Transverse colon (tissue), 4 donors: Measurements from ENCODE around the gene ALDH18A1. TPM values are rescaled to one million over a fixed set of nuclear protein-coding genes. Genes with fewer than 3 reads are reported as not detected.

Experiments
- DNase-seq: peaks from one replicate; pipeline ENCODE4 v3.0.0-alpha.2; 2019
- H3K27ac ChIP-seq, 4 donors: fragments of 200-600 bp; sonication (generic); 2 replicates each; pipeline ENCODE4 v1.5.1; 2016 to 2018; ENCODE audit warnings: inconsistent platforms in 4 of 4
- H3K27me3 ChIP-seq: fragments of 200-600 bp; sonication (generic); 2 replicates; pipeline ENCODE4 v1.5.1; 2017; ENCODE audit warnings: inconsistent platforms
- H3K36me3 ChIP-seq, 4 donors: fragments of 200-600 bp; sonication (generic); 2 replicates each; pipeline ENCODE4 v1.5.1; 2017 to 2019; ENCODE audit warnings: inconsistent platforms in 4 of 4
- H3K4me1 ChIP-seq, 4 donors: fragments of 200-600 bp; sonication (generic); 2 replicates each; pipeline ENCODE4 v1.5.1; 2017 to 2020; ENCODE audit warnings: inconsistent platforms in 4 of 4
- H3K4me3 ChIP-seq, 4 donors: fragments of 200-600 bp; sonication (generic); 1 replicate in 1 of 4; 2 replicates in 3 of 4; pipeline versions ENCODE4 v1.5.1 to v1.6.1; 2017 to 2019; ENCODE audit warnings: inconsistent platforms in 4 of 4
- H3K9me3 ChIP-seq, 2 donors: fragments of 200-600 bp; sonication (generic); 2 replicates each; pipeline ENCODE4 v1.5.1; 2017 to 2019; ENCODE audit warnings: inconsistent platforms in 2 of 2
- EP300 ChIP-seq: sonication (generic); formaldehyde crosslinking; IDR thresholded peaks from one replicate; pipeline ENCODE4 v1.6.1; 2017; ENCODE audit warnings: antibody characterized with exemption, low read depth
- POLR2A ChIP-seq: fragments of 450-650 bp; IDR thresholded peaks from one replicate; pipeline ENCODE4 v1.6.1; 2016; ENCODE audit warnings: antibody characterized with exemption, mild to moderate bottlenecking, moderate library complexity
- POLR2AphosphoS5 ChIP-seq, 3 donors: sonication (generic); formaldehyde crosslinking; IDR thresholded peaks; one replicate each; pipeline ENCODE4 v1.6.1; 2016; ENCODE audit warnings: antibody characterized with exemption in 3 of 3
- WGBS, 2 donors: methylation state at CpG; one replicate each; pipeline ENCODE4 v1.1.5; 2018; ENCODE audit warnings: low coverage in 1 of 2; 5-methylcytosine and 5-hydroxymethylcytosine counted together
- in situ Hi-C, 4 donors: fragments of 200-750 bp; cut with MboI; loops; one replicate each; pipeline versions ENCODE4 v1.15.0 to v1.15.1; 2017; ENCODE audit warnings: low sequenced_read_pairs in 3 of 4, low pct_ligation_motif_present in 1 of 4, low pct_unique_long_range_greater_than_20kb in 1 of 4
- intact Hi-C: fragments of 100-400 bp; cut with DNase I; formaldehyde crosslinking; loops from one replicate; pipeline ENCODE4 v1.15.1; 2023; ENCODE audit warnings: low total_unique reads
- total RNA-seq, 4 donors: library from RNA; depleted of rRNA; stranded (reverse); fragments of >200 nt; gene quantifications; one replicate each; pipeline ENCODE4 v1.1.0, GENCODE V29; 2016
- TF ChIP-seq, protein P1 (sequence below), 5 experiments: fragments of 200-600 bp in 3 of 5; fragments of 450-650 bp in 2 of 5; sonication (generic) in 3 of 5; IDR thresholded peaks; 1 replicate in 2 of 5; 2 replicates in 3 of 5; pipeline ENCODE4 v1.5.1; 2016 to 2017; ENCODE audit warnings: antibody characterized with exemption in 5 of 5, inconsistent platforms in 3 of 5, mild to moderate bottlenecking in 2 of 5, moderate library complexity in 1 of 5

The ALDH18A1 gene
- total RNA-seq, 4 donors from 2014 or later, result 98.7 to 130 (median 116) TPM

DNA sequence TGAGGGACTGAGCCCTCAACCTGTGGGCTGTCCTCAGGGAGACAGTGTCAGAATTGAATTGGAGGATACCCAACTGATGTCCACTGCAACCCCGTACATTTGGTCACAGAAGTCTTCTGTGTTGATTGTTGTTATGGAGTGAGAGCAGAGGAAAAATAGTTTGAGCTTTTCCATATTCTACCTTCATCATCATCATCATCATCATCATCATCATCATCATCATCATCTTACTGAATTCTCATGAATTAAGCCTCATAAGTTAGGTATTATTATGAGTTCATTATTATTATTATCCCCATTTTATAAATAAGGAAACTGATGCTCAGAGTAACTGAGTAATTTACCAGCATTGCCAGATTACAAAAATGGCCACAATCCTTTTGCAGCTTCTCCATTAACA lies 8.4 kb downstream of the ALDH18A1 start:
- H3K4me3 ChIP-seq, result no peak overlapping the region
- H3K36me3 ChIP-seq, result peaks cover 0 to 33% (median 9%) of the 10 kb centered on the region in 4 donors
- TF ChIP-seq POLR2AphosphoS5 (IDR thresholded peaks at IDR 0.05) (no peak), EP300 (no peak), POLR2A (no peak)
- TF ChIP-seq, protein P1, sequence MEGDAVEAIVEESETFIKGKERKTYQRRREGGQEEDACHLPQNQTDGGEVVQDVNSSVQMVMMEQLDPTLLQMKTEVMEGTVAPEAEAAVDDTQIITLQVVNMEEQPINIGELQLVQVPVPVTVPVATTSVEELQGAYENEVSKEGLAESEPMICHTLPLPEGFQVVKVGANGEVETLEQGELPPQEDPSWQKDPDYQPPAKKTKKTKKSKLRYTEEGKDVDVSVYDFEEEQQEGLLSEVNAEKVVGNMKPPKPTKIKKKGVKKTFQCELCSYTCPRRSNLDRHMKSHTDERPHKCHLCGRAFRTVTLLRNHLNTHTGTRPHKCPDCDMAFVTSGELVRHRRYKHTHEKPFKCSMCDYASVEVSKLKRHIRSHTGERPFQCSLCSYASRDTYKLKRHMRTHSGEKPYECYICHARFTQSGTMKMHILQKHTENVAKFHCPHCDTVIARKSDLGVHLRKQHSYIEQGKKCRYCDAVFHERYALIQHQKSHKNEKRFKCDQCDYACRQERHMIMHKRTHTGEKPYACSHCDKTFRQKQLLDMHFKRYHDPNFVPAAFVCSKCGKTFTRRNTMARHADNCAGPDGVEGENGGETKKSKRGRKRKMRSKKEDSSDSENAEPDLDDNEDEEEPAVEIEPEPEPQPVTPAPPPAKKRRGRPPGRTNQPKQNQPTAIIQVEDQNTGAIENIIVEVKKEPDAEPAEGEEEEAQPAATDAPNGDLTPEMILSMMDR (IDR thresholded peaks at IDR 0.05), result no peak
- DNase-seq, result no peak
- H3K27me3 ChIP-seq, result no peaks in the 10 kb centered on the region
- no peak overlapping the region for H3K27ac ChIP-seq
- no peaks in the 10 kb centered on the region for H3K9me3 ChIP-seq
- H3K4me1 ChIP-seq, result peaks cover 0 to 20% (median 7%) of the 10 kb centered on the region in 4 donors
- intact Hi-C loops, result no loop called here
- 100% methylated on average over 1 of the region's 1 CpG for WGBS, 2 donors
- in situ Hi-C loops, result loop anchor here in 1 of 4 donors (25.0 kb wide), 1 partner anchor 411 kb away; no protein-coding TSS in a partner anchor

DNA sequence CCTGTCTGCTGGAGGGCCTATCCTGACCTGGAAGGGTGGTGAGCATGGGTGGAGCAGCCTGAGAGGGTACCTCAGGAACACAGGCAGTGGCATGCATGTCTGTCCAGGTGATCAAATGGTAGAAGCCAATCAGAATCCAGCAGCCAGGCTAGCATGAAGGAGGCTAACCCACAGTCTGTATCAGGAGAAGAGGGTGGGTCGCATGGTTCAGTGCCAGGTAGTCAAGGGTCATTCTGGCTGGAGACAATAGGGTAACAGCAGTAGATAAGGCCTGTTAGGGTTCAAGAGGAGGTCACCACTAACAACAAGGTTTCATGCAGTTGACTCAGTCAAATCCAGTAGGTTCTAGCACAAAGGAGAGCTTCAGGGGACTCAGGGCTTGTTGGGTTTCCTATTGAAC lies 10.4 kb downstream of the ALDH18A1 start:
- in situ Hi-C loops (loop anchor here in 1 of 4 donors (25.0 kb wide), 1 partner anchor 409 kb away; no protein-coding TSS in a partner anchor), intact Hi-C loops (no loop called here)
- no peaks in the 10 kb centered on the region for H3K9me3 ChIP-seq
- H3K4me1 ChIP-seq, result peaks cover 0 to 20% (median 7%) of the 10 kb centered on the region in 4 donors
- no peak overlapping the region for H3K4me3 ChIP-seq
- H3K36me3 ChIP-seq, result peaks cover 0 to 31% (median 7%) of the 10 kb centered on the region in 4 donors
- WGBS, 2 donors, result 14 to 53% methylated on average over 1 of the region's 1 CpG
- TF ChIP-seq POLR2AphosphoS5 (IDR thresholded peaks at IDR 0.05) (no peak), POLR2A (no peak), EP300 (no peak)
- TF ChIP-seq, protein P1 (IDR thresholded peaks at IDR 0.05), result no peak
- DNase-seq, result peak; percentile 57
- H3K27me3 ChIP-seq, result no peaks in the 10 kb centered on the region
- H3K27ac ChIP-seq, result peak overlapping the region; percentile 17 to 42 (median 30)

DNA sequence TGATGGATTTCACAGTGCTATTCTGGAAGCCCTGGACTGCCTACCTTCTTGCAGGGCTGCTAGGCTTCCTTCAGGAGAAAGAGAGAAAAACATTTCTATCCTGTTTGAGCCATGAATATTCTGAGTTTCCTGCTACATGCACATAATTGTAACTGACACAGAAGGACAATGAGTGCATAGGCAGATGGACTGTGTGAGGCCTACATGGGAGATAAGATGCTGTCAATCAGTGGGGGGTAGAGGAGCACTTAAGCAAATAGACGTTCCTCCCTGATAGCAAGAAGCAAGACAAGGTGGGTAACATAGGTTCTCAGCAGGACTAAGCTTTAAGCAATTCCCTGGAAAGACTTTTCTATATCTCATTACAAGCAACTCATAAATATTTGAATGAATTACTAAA lies 11.6 kb downstream of the ALDH18A1 start:
- Histone ChIP-seq H3K27ac (no peak overlapping the region), H3K36me3 (peaks cover 0 to 34% (median 10%) of the 10 kb centered on the region in 4 donors), H3K4me1 (peaks cover 0 to 20% (median 7%) of the 10 kb centered on the region in 4 donors), H3K4me3 (no peak overlapping the region), H3K27me3 (no peaks in the 10 kb centered on the region), H3K9me3 (no peaks in the 10 kb centered on the region)
- DNase-seq, result no peak
- in situ Hi-C loops, result loop anchor here in 1 of 4 donors (25.0 kb wide), 1 partner anchor 408 kb away; no protein-coding TSS in a partner anchor
- no peak for TF ChIP-seq EP300
- TF ChIP-seq, protein P1 (IDR thresholded peaks at IDR 0.05), result no peak
- no peak for TF ChIP-seq POLR2A
- TF ChIP-seq POLR2AphosphoS5 (IDR thresholded peaks at IDR 0.05), result no peak
- WGBS, 2 donors, result 43 to 53% methylated on average over 1 of the region's 1 CpG
- intact Hi-C loops, result no loop called here

DNA sequence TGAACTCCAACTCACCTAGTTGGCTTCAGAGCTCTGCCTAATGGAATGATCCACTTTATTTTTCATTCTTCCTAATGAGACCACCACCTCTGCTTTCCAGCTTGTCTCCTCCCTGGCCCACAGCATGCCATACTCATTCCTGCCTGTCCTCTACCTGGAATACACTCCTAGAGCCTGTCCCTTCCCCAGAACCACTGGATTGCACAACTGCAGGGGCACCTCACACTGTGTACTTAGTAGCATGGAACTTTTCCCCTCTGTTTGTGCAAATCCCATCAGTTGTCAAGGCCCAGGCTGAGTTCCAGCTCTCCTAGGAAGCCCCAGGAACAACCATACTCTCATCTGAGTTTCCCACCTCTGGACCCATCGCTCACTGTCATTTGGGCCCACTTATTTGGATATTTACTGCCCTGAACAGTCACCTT lies 15.6 kb downstream of the ALDH18A1 start:
- peaks cover 0 to 13% (median 3%) of the 10 kb centered on the region in 4 donors for H3K4me1 ChIP-seq
- in situ Hi-C loops (loop anchor here in 1 of 4 donors (25.0 kb wide), 1 partner anchor 404 kb away; no protein-coding TSS in a partner anchor), intact Hi-C loops (no loop called here)
- TF ChIP-seq, protein P1 (IDR thresholded peaks at IDR 0.05), result no peak
- no peak for TF ChIP-seq POLR2A
- peaks cover 0 to 57% (median 15%) of the 10 kb centered on the region in 4 donors for H3K36me3 ChIP-seq
- H3K4me3 ChIP-seq, result no peak overlapping the region
- H3K27ac ChIP-seq, result no peak overlapping the region
- WGBS, 2 donors, result 95% methylated on average over 1 of the region's 1 CpG; no CpG with 5 or more reads in 1 of the 2 donors
- H3K9me3 ChIP-seq, result no peaks in the 10 kb centered on the region
- H3K27me3 ChIP-seq, result no peaks in the 10 kb centered on the region
- DNase-seq, result no peak
